ENCODE results near the gene FAM222A. TPM values are rescaled to one million over a fixed set of nuclear protein-coding genes. Genes with fewer than 3 reads are reported as not detected.
A peak's percentile ranks its signal among the peaks of the same experiment; 100 is the strongest.

FAM222A gene
- total and polyA plus RNA-seq, 2 of the 8 experiments (the other 6 are each of a cell fraction or from before 2014, with no cell fraction given), result 0.94 to 1.1 TPM

DNA sequence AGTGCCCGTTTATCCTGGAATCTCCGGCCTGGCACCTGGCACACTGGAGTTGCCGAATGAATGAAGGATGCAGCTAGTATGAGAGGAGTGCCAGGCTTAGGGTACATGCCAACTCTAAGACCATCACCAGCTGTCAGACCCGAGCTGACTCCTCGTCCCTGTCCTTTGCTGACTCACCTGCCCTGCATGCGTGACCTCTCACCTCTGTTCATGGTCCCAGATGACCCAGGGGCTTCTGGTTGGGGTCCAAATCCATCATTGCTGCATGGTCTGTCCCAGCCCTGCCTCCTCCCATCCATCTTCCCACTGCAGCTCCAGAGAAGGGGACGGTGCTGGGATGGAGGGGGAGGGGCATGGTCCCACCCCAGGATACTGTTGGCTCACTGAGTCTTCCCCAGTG, 9.9 kb upstream of the FAM222A start:
- Histone ChIP-seq H4K91ac (replicated peaks; ENCODE audit: insufficient read length, low read length) (no peak overlapping the region), H2AK5ac (ENCODE audit: low read depth, low read length) (no peak overlapping the region), H3K4me2 (ENCODE audit: insufficient read depth in 1 of 2, low read depth in 2 of 2, low read length in 2 of 2) (no peak overlapping the region), H2BK15ac (ENCODE audit: low read length) (no peak overlapping the region), H3K56ac (replicated peaks; ENCODE audit: insufficient read length, low read depth, low read length) (no peak overlapping the region), H3K27ac (ENCODE audit: low read depth, low read length) (no peak overlapping the region), H3K79me2 (ENCODE audit: control insufficient read depth in 1 of 2, insufficient read depth in 2 of 2, low read length in 2 of 2) (no peaks in the 10 kb centered on the region), H3K9me3 (ENCODE audit: insufficient read depth in 2 of 2, low read depth in 1 of 2, low read length in 1 of 2) (no peaks in the 10 kb centered on the region), H4K20me1 (replicated peaks in 1 of 2; ENCODE audit: control insufficient read depth in 1 of 2, insufficient read depth in 2 of 2, low read length in 2 of 2) (no peaks in the 10 kb centered on the region), H4K5ac (ENCODE audit: insufficient read length, low read depth, low read length) (no peak overlapping the region), H3K36me3 (ENCODE audit: control insufficient read depth in 2 of 4, insufficient read depth in 4 of 4, low read length in 3 of 4) (no peaks in the 10 kb centered on the region), H3K4ac (replicated peaks; ENCODE audit: insufficient read length, low read depth, low read length) (peak overlapping the region; percentile 32), H3K27me3 (replicated peaks in 1 of 4; ENCODE audit: control insufficient read depth in 3 of 4, extremely low read depth in 1 of 4, insufficient read depth in 3 of 4, low read length in 3 of 4) (no peaks in the 10 kb centered on the region), H3K14ac (ENCODE audit: insufficient read length) (no peak overlapping the region), H4K8ac (ENCODE audit: extremely low read depth, insufficient read depth, low read length) (no peak overlapping the region), H3K23me2 (ENCODE audit: low read depth, low read length) (no peaks in the 10 kb centered on the region), H2BK12ac (ENCODE audit: low read depth, low read length) (no peak overlapping the region), H2BK20ac (ENCODE audit: low read length) (no peak overlapping the region), H3K4me1 (replicated peaks in 1 of 4; ENCODE audit: control insufficient read depth in 3 of 4, insufficient read depth in 4 of 4, low read length in 3 of 4) (no peaks in the 10 kb centered on the region; a peak in 1 of 7 replicates), H2AFZ (ENCODE audit: low read length) (no peak overlapping the region), H3K79me1 (ENCODE audit: low read depth, low read length) (no peaks in the 10 kb centered on the region; the same call in 1 of the 2 replicates), H2BK120ac (replicated peaks; ENCODE audit: low read depth, low read length) (no peak overlapping the region), H2BK5ac (ENCODE audit: low read depth, low read length) (no peak overlapping the region), H3K23ac (ENCODE audit: insufficient read length) (no peak overlapping the region), H3K4me3 (ENCODE audit: extremely low read depth in 1 of 4, insufficient read depth in 2 of 4, low read depth in 3 of 4, low read length in 4 of 4) (no peak overlapping the region), H3K9ac (replicated peaks in 1 of 4; ENCODE audit: extremely low read depth in 1 of 4, low read depth in 3 of 4, low read length in 3 of 4) (no peak overlapping the region), H3K18ac (ENCODE audit: extremely low read depth, low read length) (no peak overlapping the region)
- no peak for FAIRE-seq
- ChIA-PET POLR2A (ENCODE audit: partially characterized antibody) (interaction anchor here (0.6 to 1.0 kb wide), 3 partner anchors 9 to 56 kb away, joined by 3 read pairs; no protein-coding TSS in a partner anchor), CTCF (ENCODE audit: partially characterized antibody) (interaction anchor here (1.2 to 1.8 kb wide), 3 partner anchors 11 to 105 kb away, joined by 4 to 7 read pairs (median 4); no protein-coding TSS in a partner anchor)
- WGBS, 2 experiments (ENCODE audit: extremely low coverage in 1 of 2, insufficient coverage in 1 of 2, insufficient read length in 1 of 2, insufficient replicate concordance in 2 of 2, low coverage in 1 of 2, low lambda C conversion rate in 2 of 2, missing lambda C conversion rate in 1 of 2), result 90% methylated on average over 7 of the region's 7 CpGs; no CpG with 5 or more reads in 1 of the 2 experiments
- no peak for DNase-seq (ENCODE audit: low read depth in 1 of 2, low spot score in 2 of 2)
- TF ChIP-seq CHD2 (IDR thresholded peaks at IDR 0.05; ENCODE audit: low read length), result no peak
